BJ (cell line): ENCODE measurements around the gene SLCO4A1. TPM values are rescaled to one million over a fixed set of nuclear protein-coding genes. Genes with fewer than 3 reads are reported as not detected.

Experiments used
- CTCF ChIA-PET: fragments of 350-600 bp; formaldehyde crosslinking; extraction: SDS; loops from one replicate; lab custom pipeline; 2021; ENCODE audit warnings: antibody characterized with exemption, inconsistent platforms; lab: Yijun Ruan, JAX
- POLR2A ChIA-PET: fragments of 300-600 bp; sonication (Branson Sonifier 250); formaldehyde crosslinking; extraction: SDS; loops from one replicate; lab custom pipeline; 2021; ENCODE audit warnings: antibody characterized with exemption; lab: Charles Lee
- DNase-seq: peaks from one replicate; pipeline ENCODE4 v3.0.0-alpha.2; 2011; ENCODE audit warnings: low read depth
- H3K27me3 ChIP-seq: 2 replicates; pipeline ENCODE4 v1.6.0; 2011; ENCODE audit warnings: low read length; ENCODE audit not compliant: control insufficient read depth, insufficient read depth
- H3K36me3 ChIP-seq: 2 replicates; pipeline ENCODE4 v1.5.1; 2011; ENCODE audit warnings: low read length; ENCODE audit not compliant: control insufficient read depth, insufficient read depth
- H3K4me3 ChIP-seq: 2 replicates; pipeline ENCODE4 v1.5.1; 2011; ENCODE audit warnings: low read depth, mild to moderate bottlenecking, control low read depth, low read length
- CTCF ChIP-seq: IDR thresholded peaks from 2 replicates; pipeline ENCODE4 v1.5.1; 2011; ENCODE audit warnings: low read depth, mild to moderate bottlenecking, control low read depth, inconsistent platforms, low read length, moderate library complexity; ENCODE audit not compliant: insufficient read depth
- polyA plus RNA-seq: library from polyadenylated mRNA; depleted of rRNA; stranded (reverse); fragments of >200 nt; gene quantifications from 2 replicates; pipeline ENCODE4 v1.2.3, GENCODE V29; 2011

Gene SLCO4A1
- polyA plus RNA-seq, 1 experiment: 0.15 TPM

- ChIA-PET CTCF (interaction anchor here (0.6 kb wide), 1 partner anchor 696 kb away, joined by 4 read pairs; no protein-coding TSS in a partner anchor), POLR2A (no interaction called here)
- Histone ChIP-seq H3K27me3 (peaks cover 24% of the 10 kb centered on the region), H3K4me3 (no peak overlapping the region), H3K36me3 (no peaks in the 10 kb centered on the region)
- TF ChIP-seq CTCF: no peak
- DNase-seq: no peak
Observed at GRCh38 chr20:62706857-62707256, 64.6 kb downstream of the SLCO4A1 start.

- ChIA-PET CTCF (interaction anchor here (0.6 kb wide), 1 partner anchor 697 kb away, joined by 4 read pairs; no protein-coding TSS in a partner anchor), POLR2A (no interaction called here)
- H3K4me3 ChIP-seq: no peak overlapping the region
- no peak for TF ChIP-seq CTCF
- DNase-seq: no peak
- H3K36me3 ChIP-seq: no peaks in the 10 kb centered on the region
- peaks cover 24% of the 10 kb centered on the region for H3K27me3 ChIP-seq
Observed at GRCh38 chr20:62707276-62707920, 65.1 kb downstream of the SLCO4A1 start.

- no peaks in the 10 kb centered on the region for H3K36me3 ChIP-seq
- POLR2A ChIA-PET: no interaction called here
- peaks cover 24% of the 10 kb centered on the region for H3K27me3 ChIP-seq
- CTCF ChIA-PET: interaction anchor here (1.3 kb wide), 1 partner anchor 11 kb away, joined by 4 read pairs; no protein-coding TSS in a partner anchor
- peak; percentile 16; the same call in 1 of the 2 replicates for TF ChIP-seq CTCF
- no peak overlapping the region for H3K4me3 ChIP-seq
- DNase-seq: no peak
Observed at GRCh38 chr20:62707921-62708521, 65.7 kb downstream of the SLCO4A1 start.

- POLR2A ChIA-PET: no interaction called here
- H3K4me3 ChIP-seq: no peak within 1 kb of the TSS
- DNase-seq: no peak
- CTCF ChIA-PET: interaction anchor here (0.6 to 1.5 kb wide), 3 partner anchors 11 to 83 kb away, joined by 4 to 6 read pairs (median 5); no protein-coding TSS in a partner anchor
- H3K36me3 ChIP-seq: no peaks in the 10 kb centered on the region
- H3K27me3 ChIP-seq: peaks cover 26% of the 10 kb centered on the region
- TF ChIP-seq CTCF: no peak
Observed at GRCh38 chr20:62708591-62709536, 66.6 kb downstream of the SLCO4A1 start, which contains the start of gene NTSR1. TSS of gene NTSR1 (plus strand) at chr20:62708836. CDS start at chr20:62709208, 372 bp downstream.

- Histone ChIP-seq H3K36me3 (no peaks in the 10 kb centered on the region), H3K27me3 (peaks cover 29% of the 10 kb centered on the region), H3K4me3 (no peak overlapping the region)
- DNase-seq: no peak
- TF ChIP-seq CTCF: no peak
- CTCF ChIA-PET: interaction anchor here (1.5 kb wide), 1 partner anchor 82 kb away, joined by 6 read pairs; no protein-coding TSS in a partner anchor
- POLR2A ChIA-PET: no interaction called here
Observed at GRCh38 chr20:62709537-62709905, 67.2 kb downstream of the SLCO4A1 start.
